Large intestine (tissue), 3 donors: ENCODE measurements around the gene CYP26B1. TPM values are rescaled to one million over a fixed set of nuclear protein-coding genes. Genes with fewer than 3 reads are reported as not detected.
"Not testable (repeated sequence)": the region's sequence is repeated elsewhere in the genome, so short reads cannot be mapped to it uniquely, and the experiment has no call there.

Experiments used
- DNase-seq, 2 donors: peaks; one replicate each; pipeline versions ENCODE4 v3.0.0 to v3.0.0-alpha.2; 2013
- H3K27ac ChIP-seq: one replicate; pipeline ENCODE4 v1.5.1; 2013; ENCODE audit warnings: low read length
- H3K27me3 ChIP-seq: 2 replicates; pipeline ENCODE4 v1.6.1; 2013; ENCODE audit warnings: low read length; ENCODE audit not compliant: control insufficient read depth, insufficient read depth
- H3K36me3 ChIP-seq: 2 replicates; pipeline ENCODE4 v1.6.1; 2013; ENCODE audit warnings: low read length; ENCODE audit not compliant: control insufficient read depth, insufficient read depth
- H3K4me1 ChIP-seq: one replicate; pipeline ENCODE4 v1.6.1; 2013; ENCODE audit warnings: low read length; ENCODE audit not compliant: control insufficient read depth, insufficient read depth
- H3K4me3 ChIP-seq: one replicate; pipeline ENCODE4 v1.5.1; 2013; ENCODE audit warnings: low read length
- H3K9me3 ChIP-seq: one replicate; pipeline ENCODE4 v1.6.1; 2013; ENCODE audit warnings: mild to moderate bottlenecking, low read depth, low read length, moderate library complexity; ENCODE audit not compliant: control insufficient read depth
- WGBS: methylation state at CpG from one replicate; pipeline ENCODE4 v1.1.5; 2013; ENCODE audit warnings: low lambda C conversion rate; ENCODE audit not compliant: insufficient coverage; 5-methylcytosine and 5-hydroxymethylcytosine counted together
- polyA plus RNA-seq: library from polyadenylated mRNA; unstranded; fragments of 120-200 nt; gene quantifications from one replicate; pipeline ENCODE4 v1.2.1, GENCODE V29; 2013

The CYP26B1 gene
- polyA plus RNA-seq, 1 donor, result 6.1 TPM

DNA sequence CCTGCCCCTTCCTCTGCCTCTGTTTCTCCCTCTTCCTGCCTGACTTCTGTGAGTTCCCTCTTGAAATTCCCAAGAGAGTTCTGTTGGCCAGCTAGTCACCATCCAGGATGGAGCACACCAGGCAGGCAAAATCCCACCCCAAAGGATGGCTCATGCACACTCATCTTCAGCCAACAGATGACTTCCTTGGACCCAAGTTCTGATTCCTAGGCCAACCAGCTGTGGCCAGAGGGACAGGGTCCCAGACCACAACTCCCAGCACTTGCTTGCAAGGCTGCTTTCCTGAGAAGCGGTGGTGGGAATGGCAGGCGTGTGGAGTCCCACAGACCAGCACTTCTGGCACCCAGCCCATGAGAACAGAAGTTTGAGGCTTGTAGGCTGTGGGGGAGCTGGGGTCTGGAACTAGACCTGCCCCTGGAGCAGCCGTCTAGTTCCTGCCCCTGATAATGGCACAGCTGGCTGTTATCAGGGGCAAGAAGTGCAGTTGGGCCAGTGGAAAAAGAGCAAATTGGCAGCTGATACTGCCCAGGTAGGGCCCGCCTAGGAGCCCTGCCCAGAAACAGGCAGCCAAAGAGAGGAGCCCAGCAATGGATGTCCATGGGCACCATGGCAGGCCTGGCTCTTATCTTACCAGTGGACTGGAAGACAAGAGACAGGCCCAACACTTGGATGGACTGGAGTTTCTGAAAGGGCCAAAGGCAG is 56.7 kb downstream of the CYP26B1 start:
- H3K27me3 ChIP-seq, result no peaks in the 10 kb centered on the region
- WGBS, result no CpG with 5 or more reads among the region's 4 CpGs
- peaks cover 6% of the 10 kb centered on the region for H3K9me3 ChIP-seq
- no peaks in the 10 kb centered on the region for H3K36me3 ChIP-seq
- H3K4me3 ChIP-seq, result no peak overlapping the region
- no peak overlapping the region for H3K27ac ChIP-seq
- DNase-seq, result no peak
- peaks cover 7% of the 10 kb centered on the region for H3K4me1 ChIP-seq

DNA sequence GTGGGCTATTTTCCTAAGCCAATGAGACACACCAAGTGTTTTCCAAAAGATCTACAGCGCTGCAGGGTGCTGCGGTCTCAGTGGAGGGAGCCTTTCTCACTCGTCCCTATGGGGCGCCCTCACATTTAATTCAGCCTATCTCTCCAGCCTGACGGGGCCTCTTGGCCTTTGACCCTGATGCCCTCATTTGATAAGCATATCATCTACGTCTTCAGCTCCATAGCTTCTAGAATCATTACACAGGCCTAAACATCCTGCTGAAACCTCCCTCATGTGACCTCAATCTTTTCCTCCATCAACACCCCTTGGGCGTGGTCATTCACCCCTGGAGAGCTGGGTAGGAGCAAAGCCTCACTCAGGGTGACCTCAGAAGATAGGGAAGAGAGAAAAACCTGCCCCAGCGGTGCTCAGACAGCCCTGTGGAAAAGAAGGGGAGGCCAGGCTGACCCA is 57.4 kb downstream of the CYP26B1 start:
- peaks cover 7% of the 10 kb centered on the region for H3K4me1 ChIP-seq
- no peak overlapping the region for H3K27ac ChIP-seq
- H3K36me3 ChIP-seq, result no peaks in the 10 kb centered on the region
- H3K27me3 ChIP-seq, result no peaks in the 10 kb centered on the region
- H3K9me3 ChIP-seq, result peaks cover 6% of the 10 kb centered on the region
- WGBS, result no CpG with 5 or more reads among the region's 8 CpGs
- no peak for DNase-seq
- H3K4me3 ChIP-seq, result no peak overlapping the region

DNA sequence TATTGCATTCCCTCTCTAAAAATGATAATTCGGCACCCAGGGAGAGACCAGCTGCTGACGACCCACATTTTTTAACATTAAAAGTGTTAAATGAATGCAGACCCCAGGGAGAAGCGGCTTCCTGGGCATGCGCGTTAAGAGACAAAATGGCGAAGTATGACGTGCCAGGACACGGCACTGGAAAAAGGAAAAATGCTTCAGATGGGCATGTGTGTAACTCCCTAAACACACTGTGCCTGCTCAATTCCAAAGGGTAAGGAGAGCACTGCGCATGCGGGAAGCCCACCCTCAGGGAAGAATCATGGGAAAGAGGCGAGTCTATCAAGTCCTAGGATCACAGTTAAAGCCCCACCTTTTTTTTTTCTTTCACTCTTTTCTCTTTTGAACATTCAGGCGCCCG is 58.1 kb downstream of the CYP26B1 start:
- DNase-seq, result no peak
- 91% methylated on average over 6 of the region's 13 CpGs for WGBS
- no peak overlapping the region for H3K4me3 ChIP-seq

DNA sequence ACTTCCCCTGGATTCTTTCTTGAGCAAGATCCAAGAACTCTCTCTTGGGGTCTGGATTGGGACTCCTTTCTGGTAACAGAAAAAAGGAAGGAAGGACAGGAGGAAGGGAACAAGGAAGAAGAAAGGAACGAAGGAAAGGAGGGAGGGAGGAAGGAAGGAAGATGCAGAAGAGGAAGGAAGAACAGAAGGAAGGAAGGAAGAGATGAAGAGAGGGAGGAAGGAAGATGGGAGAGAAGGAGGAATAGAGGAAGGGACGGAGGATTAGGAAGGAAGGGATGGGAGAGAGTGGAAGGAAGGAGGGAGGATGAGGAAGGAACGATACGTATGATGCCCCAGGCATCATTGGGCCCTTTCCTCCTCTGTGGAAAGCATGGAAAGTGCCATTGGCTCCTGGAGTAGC is 58.6 kb downstream of the CYP26B1 start:
- DNase-seq, result no peak
- Histone ChIP-seq H3K9me3 (peaks cover 6% of the 10 kb centered on the region), H3K4me3 (no peak overlapping the region), H3K27ac (no peak overlapping the region), H3K27me3 (no peaks in the 10 kb centered on the region), H3K4me1 (peaks cover 7% of the 10 kb centered on the region), H3K36me3 (no peaks in the 10 kb centered on the region)
- 99% methylated on average over 4 of the region's 4 CpGs for WGBS

More for the DNA sequence above, 58.1 kb downstream of the CYP26B1 start:
- H3K27me3 ChIP-seq, result no peaks in the 10 kb centered on the region
- H3K4me1 ChIP-seq, result peaks cover 7% of the 10 kb centered on the region
- no peaks in the 10 kb centered on the region for H3K36me3 ChIP-seq
- H3K9me3 ChIP-seq, result peaks cover 6% of the 10 kb centered on the region
- no peak overlapping the region for H3K27ac ChIP-seq

DNA sequence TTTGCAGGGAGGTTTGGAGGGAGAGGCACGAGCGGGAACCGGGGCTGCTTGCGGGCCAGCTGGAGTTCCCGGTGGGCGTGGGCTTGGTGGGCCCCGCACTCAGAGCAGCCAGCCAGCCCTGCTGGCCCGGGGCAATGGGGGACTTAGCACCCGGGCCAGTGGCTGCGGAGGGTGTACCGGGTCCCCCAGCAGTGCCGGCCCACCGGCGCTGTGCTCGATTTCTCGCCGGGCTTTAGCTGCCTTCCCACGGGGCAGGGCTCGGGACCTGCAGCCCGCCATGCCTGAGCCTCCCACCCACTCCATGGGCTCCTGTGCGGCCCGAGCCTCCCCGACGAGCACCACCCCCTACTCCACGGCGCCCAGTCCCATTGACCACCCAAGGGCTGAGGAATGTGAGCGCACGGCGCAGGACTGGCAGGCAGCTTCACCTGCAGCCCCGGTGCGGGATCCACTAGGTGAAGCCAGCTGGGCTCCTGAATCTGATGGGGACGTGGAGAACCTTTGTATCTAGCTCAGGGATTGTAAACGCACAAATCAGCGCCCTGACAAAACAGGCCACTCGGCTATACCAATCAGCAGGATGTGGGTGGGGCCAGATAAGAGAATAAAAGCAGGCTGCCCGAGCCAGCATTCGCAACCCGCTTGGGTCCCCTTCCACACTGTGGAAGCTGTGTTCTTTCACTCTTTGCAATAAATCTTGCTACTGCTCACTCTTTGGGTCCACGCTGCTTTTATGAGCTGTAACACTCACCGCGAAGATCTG is 60.6 kb downstream of the CYP26B1 start:
- DNase-seq, H3K4me1 ChIP-seq, H3K36me3 ChIP-seq, H3K27ac ChIP-seq, H3K4me3 ChIP-seq, H3K9me3 ChIP-seq, H3K27me3 ChIP-seq: not testable (repeated sequence)
- no CpG with 5 or more reads among the region's 41 CpGs for WGBS

DNA sequence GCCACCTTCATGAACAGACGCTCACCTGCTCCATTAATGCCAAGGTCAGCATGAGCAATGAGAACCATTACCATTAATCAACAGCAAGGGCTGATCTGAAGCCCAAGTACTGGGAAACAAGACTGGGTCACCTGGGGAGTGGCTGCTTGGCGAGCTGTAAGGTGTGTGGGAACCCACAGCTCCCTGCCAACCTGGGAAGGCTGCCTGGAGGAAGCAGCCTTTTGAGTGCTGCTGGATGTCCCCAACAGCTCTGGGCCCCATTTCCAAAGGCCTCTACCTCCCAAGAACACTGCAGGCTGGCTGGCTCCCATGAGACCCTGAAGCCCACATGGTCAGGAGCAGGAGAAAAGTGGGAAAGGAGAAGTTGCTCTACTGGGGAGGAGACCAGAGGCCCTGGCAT is 62.1 kb downstream of the CYP26B1 start:
- H3K4me1 ChIP-seq, result no peaks in the 10 kb centered on the region
- DNase-seq, result no peak
- WGBS, result no CpG with 5 or more reads among the region's 2 CpGs

DNA sequence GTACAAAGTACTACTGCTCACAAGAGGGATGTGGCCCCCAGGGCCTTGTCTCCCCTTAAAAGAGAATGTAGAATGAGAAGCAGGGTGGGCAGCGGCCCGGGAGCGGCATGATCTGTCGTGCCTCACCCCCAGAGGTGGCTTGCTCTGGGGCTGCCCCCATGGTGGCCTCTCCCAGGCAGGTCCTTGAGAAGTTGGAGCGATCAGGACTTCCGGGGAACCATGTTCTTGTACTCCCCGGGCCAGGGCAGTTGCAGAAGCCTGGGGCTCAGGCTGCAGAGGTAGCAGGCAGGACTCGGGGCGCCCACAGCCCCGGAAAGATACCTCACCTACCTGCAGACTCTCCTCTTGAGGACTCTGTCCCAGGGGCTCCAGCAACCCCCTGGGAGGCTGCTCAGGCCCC is 62.6 kb downstream of the CYP26B1 start:
- WGBS, result no CpG with 5 or more reads among the region's 10 CpGs
- Histone ChIP-seq H3K9me3 (peaks cover 6% of the 10 kb centered on the region), H3K4me3 (no peak overlapping the region), H3K27ac (no peak overlapping the region), H3K36me3 (no peaks in the 10 kb centered on the region), H3K4me1 (no peaks in the 10 kb centered on the region), H3K27me3 (peaks cover 2% of the 10 kb centered on the region)
- DNase-seq, result no peak

More for the DNA sequence above, 62.1 kb downstream of the CYP26B1 start:
- Histone ChIP-seq H3K36me3 (no peaks in the 10 kb centered on the region), H3K9me3 (peaks cover 6% of the 10 kb centered on the region), H3K27ac (no peak overlapping the region), H3K27me3 (no peaks in the 10 kb centered on the region), H3K4me3 (no peak overlapping the region)

DNA sequence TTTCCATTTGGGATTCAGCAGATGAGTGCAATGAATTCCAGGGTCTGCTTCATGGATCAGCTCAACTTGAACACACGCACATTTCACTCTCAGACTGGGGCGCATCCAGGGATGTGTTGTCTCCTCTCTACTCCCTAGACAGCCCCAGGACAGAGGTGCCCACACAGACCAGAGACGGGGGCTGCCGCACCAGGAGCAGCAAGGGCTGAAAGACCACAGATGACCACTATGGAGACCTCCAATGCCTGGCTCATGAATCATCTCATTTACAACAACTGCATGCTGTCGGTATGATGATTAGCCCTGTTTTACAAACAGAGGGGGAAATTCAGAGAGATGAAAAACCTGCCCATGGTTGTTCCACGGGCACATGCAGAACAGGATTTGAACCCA is 63.1 kb downstream of the CYP26B1 start:
- no peak for DNase-seq
- no peak overlapping the region for H3K27ac ChIP-seq

DNA sequence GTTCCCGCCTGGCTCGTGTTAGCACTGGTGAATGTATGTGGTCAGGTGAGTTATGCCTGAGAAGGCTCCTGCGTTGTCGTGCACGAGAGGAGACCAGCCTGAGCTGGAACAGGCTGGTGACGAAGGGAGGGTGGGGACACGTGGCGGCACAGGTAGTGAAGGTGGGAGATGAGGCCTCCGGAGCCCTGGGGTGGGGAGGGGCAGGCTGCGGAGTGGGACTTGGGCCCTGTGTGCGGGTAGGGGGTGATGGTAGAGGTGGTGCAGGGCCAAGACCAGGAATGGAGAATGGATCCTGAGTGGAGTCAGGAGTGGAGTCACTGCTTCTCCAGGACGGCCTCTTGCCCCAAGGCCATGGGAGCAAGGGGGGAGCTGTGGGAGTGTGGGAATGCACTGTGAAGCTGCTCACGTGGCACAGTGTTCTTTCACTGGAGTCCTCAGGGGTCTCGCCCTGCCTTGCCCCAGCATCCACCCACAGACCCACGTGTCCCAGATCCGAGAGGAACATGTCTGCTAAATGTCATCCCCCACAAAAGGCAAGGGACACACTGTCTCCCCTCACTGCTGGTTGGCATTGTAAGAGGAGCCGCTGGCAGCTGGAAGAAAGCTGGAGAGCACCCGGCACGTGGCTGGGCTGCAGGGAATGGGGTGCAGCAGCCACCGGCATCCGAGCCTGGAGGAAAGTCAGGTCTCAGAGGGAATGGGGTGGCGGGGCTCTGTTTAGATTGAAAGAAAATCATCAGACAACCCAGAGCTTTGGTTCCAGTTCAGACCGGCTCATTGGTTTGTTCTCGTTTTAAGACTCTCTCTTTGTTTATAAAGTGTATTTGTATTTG is 63.7 kb downstream of the CYP26B1 start:
- DNase-seq, result no peak
- Histone ChIP-seq H3K9me3 (peaks cover 6% of the 10 kb centered on the region), H3K36me3 (no peaks in the 10 kb centered on the region), H3K27ac (no peak overlapping the region), H3K27me3 (peaks cover 2% of the 10 kb centered on the region), H3K4me1 (no peaks in the 10 kb centered on the region), H3K4me3 (no peak overlapping the region)
- WGBS, result no CpG with 5 or more reads among the region's 24 CpGs

More for the DNA sequence above, 63.1 kb downstream of the CYP26B1 start:
- Histone ChIP-seq H3K27me3 (peaks cover 2% of the 10 kb centered on the region), H3K4me3 (no peak overlapping the region), H3K36me3 (no peaks in the 10 kb centered on the region), H3K4me1 (no peaks in the 10 kb centered on the region), H3K9me3 (peaks cover 6% of the 10 kb centered on the region)
- no CpG with 5 or more reads among the region's 6 CpGs for WGBS

DNA sequence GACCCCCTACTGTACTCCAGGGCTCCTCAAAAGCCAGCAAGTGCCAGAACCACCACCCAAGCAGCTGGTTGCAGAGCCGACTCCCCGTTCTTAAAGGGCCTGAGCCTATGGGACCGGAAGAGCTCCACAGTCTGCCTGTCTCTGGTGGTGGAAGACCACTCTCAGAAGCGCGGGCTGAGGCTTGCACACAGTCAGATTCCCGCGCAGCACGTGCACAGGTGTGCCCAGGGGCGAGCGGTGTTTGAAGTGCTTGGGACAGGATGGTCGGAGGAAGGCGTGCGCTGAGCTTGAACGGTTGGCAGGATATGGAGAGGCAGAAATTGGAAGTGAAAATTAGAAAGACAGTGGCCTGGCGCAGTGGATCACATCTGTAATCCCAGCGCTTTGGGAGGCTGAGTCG is 64.8 kb downstream of the CYP26B1 start:
- Histone ChIP-seq H3K4me1 (no peaks in the 10 kb centered on the region), H3K27ac (no peak overlapping the region), H3K9me3 (peaks cover 6% of the 10 kb centered on the region), H3K27me3 (peaks cover 2% of the 10 kb centered on the region), H3K4me3 (no peak overlapping the region), H3K36me3 (no peaks in the 10 kb centered on the region)
- no peak for DNase-seq
- WGBS, result 100% methylated on average over 2 of the region's 17 CpGs
